ENCODE results near the gene FOXP1. TPM values are rescaled to one million over a fixed set of nuclear protein-coding genes. Genes with fewer than 3 reads are reported as not detected.

FOXP1 gene
- total RNA-seq, 1 donor from 2014 or later = 70.2 TPM

GRCh38 chr3:71421820-71422566 is 161.5 kb downstream of the FOXP1 start:
- peak; percentile 27 for ATAC-seq

GRCh38 chr3:71421475-71421819 is 162.1 kb downstream of the FOXP1 start:
- no peak for ATAC-seq

DNA sequence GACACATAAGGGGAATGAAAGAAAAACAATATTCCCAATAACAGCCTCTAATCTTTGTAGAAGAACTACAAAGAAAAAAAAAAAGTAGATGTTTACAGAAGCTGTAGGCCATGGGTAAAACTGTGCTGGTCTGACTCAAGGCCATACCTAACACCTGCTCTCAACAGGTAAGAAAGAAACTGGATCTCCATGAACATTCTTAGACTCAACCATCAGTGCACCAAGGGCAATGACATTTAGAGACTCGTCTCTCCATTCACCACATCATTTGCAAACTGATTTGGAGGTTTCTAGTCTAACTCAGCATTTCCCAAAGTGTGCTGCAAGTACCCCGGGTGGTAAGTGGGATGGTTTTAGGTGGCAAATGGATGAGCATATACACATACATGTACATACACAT is 164.2 kb downstream of the FOXP1 start:
- ATAC-seq = no peak

GRCh38 chr3:71417791-71418190 is 165.7 kb downstream of the FOXP1 start:
- ATAC-seq = no peak

DNA sequence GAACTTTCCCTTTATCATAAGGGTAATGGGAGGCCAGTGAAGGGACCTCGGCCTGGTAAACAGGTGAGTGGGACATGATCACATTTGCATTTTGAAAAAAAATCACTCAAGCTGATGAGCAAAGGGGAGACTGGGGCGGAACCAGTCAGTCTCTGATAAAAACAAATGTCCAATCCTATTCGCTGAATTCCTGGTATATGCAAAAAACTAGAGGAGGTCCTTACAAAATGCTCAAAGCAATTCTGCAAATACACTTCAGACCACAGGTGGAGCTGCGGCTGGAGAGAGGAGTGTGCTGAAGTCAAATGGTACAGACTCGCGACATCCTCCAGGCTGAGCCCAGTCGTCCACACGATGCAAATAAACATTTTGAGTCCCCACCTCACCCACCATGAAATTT is 166.7 kb downstream of the FOXP1 start:
- peak; percentile 57 for ATAC-seq

DNA sequence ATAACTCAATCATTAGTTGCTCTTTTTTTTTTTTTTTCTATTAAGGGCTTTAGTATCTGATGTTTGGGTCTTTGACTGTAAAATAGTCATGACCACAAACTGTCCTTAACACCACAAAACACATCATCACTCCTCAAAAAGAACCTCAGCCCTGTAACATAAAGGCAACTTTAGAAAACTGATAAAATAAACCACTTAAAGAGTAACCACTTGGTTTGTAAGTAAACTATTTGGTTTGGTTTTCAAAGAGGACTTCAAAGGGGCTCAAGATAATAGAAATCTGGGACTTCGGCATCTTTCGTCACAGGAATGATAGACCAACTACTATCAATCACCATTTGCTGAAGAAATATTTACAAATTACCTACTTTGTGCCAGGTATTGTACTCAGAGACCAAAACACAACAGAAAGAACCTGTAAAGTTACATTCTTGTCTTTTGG is 167.8 kb downstream of the FOXP1 start:
- no peak for ATAC-seq

DNA sequence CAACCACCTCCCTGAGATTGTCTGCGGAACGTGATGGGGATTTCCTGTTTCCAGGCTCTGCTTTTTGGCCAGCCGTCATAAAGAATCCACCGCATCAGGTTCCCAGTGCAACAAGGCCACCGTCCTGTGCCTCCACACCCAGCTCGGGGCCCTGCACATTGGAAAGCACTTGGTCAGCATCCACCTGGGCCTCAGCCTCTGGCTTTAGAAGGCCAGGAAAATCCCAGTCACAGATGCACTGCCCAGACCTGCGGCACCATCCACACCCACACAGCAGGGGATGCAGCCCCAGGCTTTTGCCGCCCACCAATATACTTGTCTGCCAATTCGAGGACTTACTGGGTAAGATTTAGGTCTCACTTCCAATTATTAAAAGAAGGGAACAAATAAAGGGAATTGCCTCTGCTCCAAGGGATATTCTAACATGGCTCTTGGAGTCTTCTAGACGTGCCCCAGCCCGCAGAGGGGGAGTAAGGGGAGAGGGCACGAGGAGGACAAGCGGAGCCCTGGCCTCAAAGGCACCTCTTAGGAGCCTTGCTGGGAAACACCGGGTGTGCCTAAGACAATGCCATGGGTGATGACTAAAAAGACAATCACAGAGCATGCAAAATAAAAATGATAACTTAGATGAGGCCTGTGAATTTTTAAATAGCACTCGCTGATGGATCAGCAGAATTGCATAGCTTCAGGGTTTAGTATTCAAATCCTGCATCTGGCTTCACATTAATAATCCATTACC is 169.2 kb downstream of the FOXP1 start:
- ATAC-seq = peak; percentile 62

GRCh38 chr3:71413572-71413971 is 170.0 kb downstream of the FOXP1 start:
- ATAC-seq = no peak

DNA sequence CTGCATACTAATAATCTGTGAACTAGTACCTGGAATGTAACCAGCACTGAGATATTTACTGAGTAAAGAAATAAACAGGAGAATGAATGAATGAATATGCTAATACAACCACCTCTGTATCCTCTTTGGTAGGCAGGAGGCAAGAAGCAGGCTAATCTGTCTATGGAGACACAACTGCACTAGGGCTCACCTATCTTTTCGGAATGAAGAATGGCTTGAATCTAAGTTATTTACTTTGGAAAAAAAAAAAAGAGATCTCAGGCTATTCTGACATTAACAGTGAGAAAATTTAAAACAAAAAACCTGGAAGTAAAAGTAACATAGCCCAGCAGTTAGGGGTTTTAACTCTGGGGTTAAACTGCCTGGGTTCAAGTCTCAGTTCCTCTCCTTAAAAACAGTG is 174.2 kb downstream of the FOXP1 start:
- no peak for ATAC-seq

- no peak for ATAC-seq
These were observed 174.6 kb downstream of the FOXP1 start for GRCh38 chr3:71408903-71409302.

GRCh38 chr3:71407823-71408222 is 175.7 kb downstream of the FOXP1 start:
- no peak for ATAC-seq

DNA sequence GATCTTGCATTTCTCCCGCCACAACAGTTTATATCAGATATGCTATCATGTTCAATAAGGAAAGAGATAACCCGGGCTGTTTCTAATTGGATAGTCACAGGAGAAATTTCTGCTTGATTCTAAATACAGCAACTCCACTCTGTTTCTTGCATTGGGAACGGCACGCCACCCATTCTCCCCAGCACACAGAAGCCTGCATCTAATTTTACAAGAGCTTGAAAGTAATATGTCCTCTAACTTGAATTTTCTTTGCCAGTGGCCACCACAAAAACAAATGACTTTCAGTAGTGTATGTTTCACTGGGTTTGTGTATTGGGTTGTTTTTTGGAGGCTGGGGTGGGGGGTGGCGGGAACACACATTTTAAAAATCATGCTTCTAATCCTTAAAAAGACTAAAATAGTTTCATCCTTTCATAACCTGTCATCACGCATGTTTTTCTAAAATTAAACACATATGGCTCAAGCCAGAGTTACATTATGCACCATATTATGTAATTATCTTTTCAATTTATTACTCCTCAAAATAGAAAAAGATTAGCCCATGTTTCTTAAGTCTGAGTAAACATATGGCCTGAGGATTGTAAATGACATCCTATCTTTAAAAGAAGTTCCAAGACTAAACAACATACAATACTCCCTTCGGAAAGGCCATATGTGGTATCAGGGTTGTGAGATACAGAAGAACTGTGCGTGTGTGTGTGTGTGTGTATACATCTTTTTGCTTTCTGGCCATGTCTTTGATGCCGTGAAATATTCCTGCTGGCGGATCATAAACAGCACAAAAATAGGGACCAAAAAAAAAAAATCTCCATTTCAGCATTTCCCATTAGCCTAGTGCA is 176.3 kb downstream of the FOXP1 start:
- no peak for ATAC-seq

GRCh38 chr3:71402911-71403310 is 180.6 kb downstream of the FOXP1 start:
- no peak for ATAC-seq

DNA sequence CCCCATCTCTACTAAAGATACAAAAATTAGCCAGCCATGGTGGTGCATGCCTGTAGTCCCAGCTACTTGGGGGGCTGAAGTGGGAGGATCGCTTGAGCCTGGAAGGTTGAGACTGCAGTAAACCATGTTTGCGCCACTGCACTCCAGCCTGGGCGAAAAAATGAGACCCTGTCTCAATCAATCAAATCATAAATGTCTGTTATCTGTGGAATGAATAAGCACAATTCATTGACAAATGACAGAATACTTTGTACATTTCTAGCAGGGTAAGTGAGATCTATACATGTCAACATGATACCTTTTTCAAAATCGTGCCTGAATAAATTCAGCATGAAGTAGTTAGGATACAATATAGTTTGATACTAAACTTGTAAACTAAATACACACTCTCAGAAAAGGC is 181.2 kb downstream of the FOXP1 start:
- ATAC-seq = no peak

GRCh38 chr3:71401695-71402231 is 181.8 kb downstream of the FOXP1 start:
- ATAC-seq = no peak

DNA sequence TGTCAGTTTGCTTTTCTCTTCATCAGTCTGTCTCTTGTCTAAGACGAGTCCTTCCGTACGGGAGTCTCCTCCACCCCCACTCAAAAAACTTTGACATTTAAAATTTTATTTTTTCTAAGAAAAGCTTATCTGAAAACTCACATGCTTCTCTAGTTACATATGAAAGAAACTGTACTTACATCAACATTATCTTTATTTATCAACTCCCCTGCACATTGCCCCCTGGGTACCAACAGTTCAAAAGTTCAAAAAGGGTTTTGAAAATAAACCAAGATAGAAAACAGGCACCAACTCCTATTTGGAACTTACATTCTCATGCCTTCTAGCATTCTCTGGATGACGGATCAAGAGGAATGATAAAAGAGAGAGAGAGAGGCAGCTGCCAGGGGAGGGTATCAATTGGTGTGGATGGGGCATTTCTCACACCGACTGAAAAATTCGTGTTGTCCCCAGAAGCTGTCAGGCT is 182.5 kb downstream of the FOXP1 start:
- no peak for ATAC-seq

DNA sequence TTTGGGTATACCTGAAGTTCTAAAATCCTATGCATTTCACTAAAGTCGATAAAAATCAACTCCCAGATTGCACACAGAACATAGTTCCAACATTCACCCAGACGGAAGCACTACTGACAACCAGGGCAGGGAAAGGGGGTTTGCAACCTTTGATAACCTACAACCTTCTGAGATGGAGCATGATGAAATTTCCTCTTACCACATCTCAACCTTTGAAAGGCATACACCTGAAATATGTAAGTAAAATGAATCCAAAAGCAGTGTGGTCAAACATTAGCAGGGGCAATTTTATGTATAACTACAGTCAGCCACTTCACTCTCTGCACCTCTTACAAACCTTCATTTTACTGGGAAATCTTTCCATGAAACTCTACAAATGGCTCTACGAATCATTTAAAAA is 184.1 kb downstream of the FOXP1 start:
- ATAC-seq = no peak

- ATAC-seq = no peak
These were observed 185.2 kb downstream of the FOXP1 start for GRCh38 chr3:71398157-71398836.

- no peak for ATAC-seq
These were observed 185.8 kb downstream of the FOXP1 start for GRCh38 chr3:71397726-71398125.

- peak; percentile 50 for ATAC-seq
These were observed 186.5 kb downstream of the FOXP1 start for GRCh38 chr3:71397046-71397445.

GRCh38 chr3:71395927-71396695 is 187.4 kb downstream of the FOXP1 start:
- peak; percentile 75 for ATAC-seq

DNA sequence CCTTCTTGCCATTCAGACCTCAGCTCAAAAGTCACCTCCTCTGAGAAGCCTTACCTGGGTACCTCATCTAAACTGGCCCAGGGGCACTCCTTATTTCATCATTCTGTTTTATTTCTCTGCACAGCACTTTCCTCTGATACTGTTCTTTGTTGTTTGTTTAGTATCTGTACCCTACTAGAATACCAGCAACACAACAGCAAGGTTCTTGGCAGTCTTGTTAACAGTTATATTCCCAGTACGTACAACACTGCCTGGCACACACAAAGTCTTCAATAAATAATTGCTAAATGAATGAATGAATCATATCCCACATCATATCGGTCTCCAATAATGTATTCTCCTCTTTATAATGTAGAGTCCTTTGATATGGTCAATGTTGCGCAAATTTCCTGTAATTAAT is 188.1 kb downstream of the FOXP1 start:
- ATAC-seq = no peak

All from esophagus mucosa (tissue), 1 donor.